Tibial nerve (tissue), 4 donors: Measurements from ENCODE around the gene BRCA2. TPM values are rescaled to one million over a fixed set of nuclear protein-coding genes. Genes with fewer than 3 reads are reported as not detected.

ENCODE experiments used
- DNase-seq, 2 donors: peaks; one replicate each; pipeline ENCODE4 v3.0.0-alpha.2; 2019; ENCODE audit warnings: low spot score in 2 of 2
- H3K27ac ChIP-seq, 4 donors: fragments of 200-600 bp; sonication (generic) in 3 of 4; one replicate each; pipeline ENCODE4 v1.5.1; 2017 to 2019; ENCODE audit warnings: mild to moderate bottlenecking in 1 of 4
- H3K27me3 ChIP-seq, 2 donors: fragments of 200-600 bp; sonication (generic) in 1 of 2; one replicate each; pipeline versions ENCODE4 v1.5.1 to v1.6.0; 2017 to 2019
- H3K36me3 ChIP-seq, 3 donors: fragments of 200-600 bp; sonication (generic); one replicate each; pipeline ENCODE4 v1.5.1; 2018 to 2019
- H3K4me1 ChIP-seq, 4 donors: fragments of 200-600 bp; sonication (generic) in 3 of 4; one replicate each; pipeline ENCODE4 v1.5.1; 2017 to 2019
- H3K4me3 ChIP-seq, 4 donors: fragments of 200-600 bp; sonication (generic) in 3 of 4; one replicate each; pipeline ENCODE4 v1.5.1; 2017 to 2019; ENCODE audit warnings: mild to moderate bottlenecking in 1 of 4, moderate library complexity in 1 of 4
- H3K9me3 ChIP-seq, 4 donors: fragments of 200-600 bp; sonication (generic) in 3 of 4; one replicate each; pipeline ENCODE4 v1.5.1; 2017 to 2019
- CTCF ChIP-seq, 5 experiments: fragments of 200-600 bp in 3 of 5; fragments of 450-650 bp in 2 of 5; sonication (generic) in 3 of 5; IDR thresholded peaks; one replicate each; pipeline ENCODE4 v1.5.1; 2016 to 2019; ENCODE audit warnings: antibody characterized with exemption in 5 of 5, mild to moderate bottlenecking in 3 of 5, moderate library complexity in 2 of 5
- EP300 ChIP-seq, 2 donors: sonication (generic); formaldehyde crosslinking; IDR thresholded peaks; one replicate each; pipeline ENCODE4 v1.6.1; 2017; ENCODE audit warnings: antibody characterized with exemption in 2 of 2, mild to moderate bottlenecking in 1 of 2
- POLR2A ChIP-seq, 2 donors: fragments of 450-650 bp; IDR thresholded peaks; one replicate each; pipeline ENCODE4 v1.6.1; 2017; ENCODE audit warnings: antibody characterized with exemption in 2 of 2, mild to moderate bottlenecking in 2 of 2, moderate library complexity in 2 of 2
- WGBS, 2 donors: methylation state at CpG; one replicate each; pipeline ENCODE4 v1.1.5; 2018; 5-methylcytosine and 5-hydroxymethylcytosine counted together
- total RNA-seq, 4 donors: library from RNA; depleted of rRNA; stranded (reverse); fragments of >200 nt; gene quantifications; one replicate each; pipeline ENCODE4 v1.1.0, GENCODE V29; 2016

Gene BRCA2
- total RNA-seq, 4 donors from 2014 or later = 0.39 to 5.4 (median 2.1) TPM

DNA sequence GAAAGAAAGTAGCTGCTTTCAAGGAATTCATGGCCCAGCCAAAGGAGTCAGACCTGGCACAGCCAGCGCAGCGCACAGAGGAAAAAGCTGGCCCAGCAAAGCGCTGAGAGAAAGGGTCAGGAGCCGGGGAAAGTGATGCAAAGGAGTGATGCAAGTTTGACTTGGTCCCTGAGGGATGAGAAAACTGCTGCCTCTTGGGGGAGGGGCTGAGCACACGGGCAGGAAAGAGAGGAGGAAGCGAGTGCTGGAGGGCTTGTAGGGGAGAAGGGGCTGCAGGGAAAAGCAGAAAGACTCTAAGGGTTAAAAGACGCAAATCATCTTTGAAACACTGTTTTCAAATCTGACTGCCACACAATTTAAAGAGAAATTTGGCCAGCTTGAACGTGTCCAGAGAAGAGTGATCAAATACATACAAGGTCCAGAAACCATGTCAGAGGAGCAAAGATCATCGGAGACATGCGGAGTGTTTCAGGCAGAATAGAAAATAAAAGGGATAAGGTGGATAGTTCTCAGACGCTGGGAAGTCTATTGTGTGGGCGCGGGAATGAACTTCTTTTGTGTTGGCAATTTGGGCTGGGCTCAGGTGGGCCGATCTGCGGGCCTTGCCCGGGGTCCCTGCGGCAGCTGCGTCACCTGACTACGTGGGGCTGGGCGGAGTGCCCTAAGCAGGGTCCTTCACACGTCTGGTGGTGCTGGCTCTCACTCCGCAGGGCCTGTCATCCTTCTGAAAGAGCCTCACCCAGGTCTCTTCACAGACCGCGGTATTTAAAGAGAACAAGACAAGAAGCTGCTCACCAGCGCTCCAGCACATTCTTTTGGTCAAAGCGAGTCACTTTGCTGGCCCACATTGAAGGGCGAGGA, 94.5 kb downstream of the BRCA2 start:
- H3K9me3 ChIP-seq = no peaks in the 10 kb centered on the region
- TF ChIP-seq EP300 (IDR thresholded peaks at IDR 0.05) (peak; percentile 29 to 61), POLR2A (IDR thresholded peaks at IDR 0.05) (no peak), CTCF (IDR thresholded peaks at IDR 0.05) (no peak)
- no peaks in the 10 kb centered on the region for H3K27me3 ChIP-seq
- WGBS, 2 donors = 35 to 42% methylated on average over 27 of the region's 27 CpGs
- peak overlapping the region in 2 of 4 donors; percentile 12 to 40 for H3K4me3 ChIP-seq
- H3K36me3 ChIP-seq = peaks cover 0 to 28% (median 0%) of the 10 kb centered on the region in 3 donors
- peak overlapping the region in 3 of 4 donors; percentile 6 to 77 (median 71) for H3K27ac ChIP-seq
- H3K4me1 ChIP-seq = peaks cover 0 to 26% (median 0%) of the 10 kb centered on the region in 4 donors
- peak; percentile 23 to 57 for DNase-seq

GRCh38 chr13:32413284-32413683, 98.0 kb downstream of the BRCA2 start:
- TF ChIP-seq CTCF (IDR thresholded peaks at IDR 0.05) (no peak), EP300 (IDR thresholded peaks at IDR 0.05) (no peak), POLR2A (IDR thresholded peaks at IDR 0.05) (no peak)
- peaks cover 0 to 26% (median 0%) of the 10 kb centered on the region in 4 donors for H3K4me1 ChIP-seq
- no peaks in the 10 kb centered on the region for H3K27me3 ChIP-seq
- H3K36me3 ChIP-seq = peaks cover 0 to 9% (median 0%) of the 10 kb centered on the region in 3 donors
- H3K9me3 ChIP-seq = no peaks in the 10 kb centered on the region
- 99 to 100% methylated on average over 3 of the region's 3 CpGs for WGBS, 2 donors
- H3K4me3 ChIP-seq = no peak overlapping the region
- H3K27ac ChIP-seq = no peak overlapping the region
- no peak for DNase-seq

- WGBS, 2 donors = 79 to 83% methylated on average over 2 of the region's 2 CpGs
- no peaks in the 10 kb centered on the region for H3K27me3 ChIP-seq
- no peak for TF ChIP-seq POLR2A (IDR thresholded peaks at IDR 0.05)
- no peak for TF ChIP-seq CTCF (IDR thresholded peaks at IDR 0.05)
- no peak for TF ChIP-seq EP300 (IDR thresholded peaks at IDR 0.05)
Observed at GRCh38 chr13:32414580-32414979, 99.3 kb downstream of the BRCA2 start.

GRCh38 chr13:32415019-32415418, 99.7 kb downstream of the BRCA2 start:
- H3K27me3 ChIP-seq = no peaks in the 10 kb centered on the region
- H3K4me1 ChIP-seq = peaks cover 0 to 10% (median 0%) of the 10 kb centered on the region in 4 donors
- H3K9me3 ChIP-seq = peaks cover 0 to 7% (median 0%) of the 10 kb centered on the region in 4 donors
- H3K27ac ChIP-seq = no peak overlapping the region
- no peak overlapping the region for H3K4me3 ChIP-seq
- no peak for TF ChIP-seq POLR2A (IDR thresholded peaks at IDR 0.05)
- peaks cover 0 to 24% (median 0%) of the 10 kb centered on the region in 3 donors for H3K36me3 ChIP-seq
- no peak for DNase-seq

More at GRCh38 chr13:32414580-32414979, 99.3 kb downstream of the BRCA2 start:
- Histone ChIP-seq H3K36me3 (peaks cover 0 to 19% (median 0%) of the 10 kb centered on the region in 3 donors), H3K9me3 (peaks cover 0 to 3% (median 0%) of the 10 kb centered on the region in 4 donors), H3K4me3 (no peak overlapping the region), H3K4me1 (peaks cover 0 to 15% (median 0%) of the 10 kb centered on the region in 4 donors), H3K27ac (no peak overlapping the region)
- DNase-seq = no peak

- peaks cover 0 to 36% (median 0%) of the 10 kb centered on the region in 3 donors for H3K36me3 ChIP-seq
- peaks cover 0 to 8% (median 0%) of the 10 kb centered on the region in 4 donors for H3K9me3 ChIP-seq
- H3K4me1 ChIP-seq = no peaks in the 10 kb centered on the region
- no peak overlapping the region for H3K27ac ChIP-seq
- WGBS, 2 donors = 90% methylated on average over 1 of the region's 1 CpG
- no peaks in the 10 kb centered on the region for H3K27me3 ChIP-seq
- no peak for TF ChIP-seq POLR2A (IDR thresholded peaks at IDR 0.05)
- no peak for TF ChIP-seq CTCF (IDR thresholded peaks at IDR 0.05)
- no peak for TF ChIP-seq EP300 (IDR thresholded peaks at IDR 0.05)
- DNase-seq = no peak
- no peak overlapping the region for H3K4me3 ChIP-seq
Observed at GRCh38 chr13:32417995-32418394, 102.7 kb downstream of the BRCA2 start.
